Measurements from ENCODE around the gene PRPS2.

Gene PRPS2

GRCh38 chrX:12814420-12814819, 23.2 kb downstream of the PRPS2 start:
- no peak for DNase-seq (ENCODE audit: low read depth)

- DNase-seq (ENCODE audit: low read depth), result no peak
Measured at GRCh38 chrX:12817528-12817927, 26.3 kb downstream of the PRPS2 start.

GRCh38 chrX:12819222-12819621, 28.0 kb downstream of the PRPS2 start:
- no peak for DNase-seq (ENCODE audit: low read depth)

- no peak for DNase-seq (ENCODE audit: low read depth)
Measured at GRCh38 chrX:12820737-12821136, 29.5 kb downstream of the PRPS2 start.

GRCh38 chrX:12824944-12825343, 33.7 kb downstream of the PRPS2 start:
- no peak for DNase-seq (ENCODE audit: low read depth)

GRCh38 chrX:12825801-12826200, 34.6 kb downstream of the PRPS2 start:
- DNase-seq (ENCODE audit: low read depth), result no peak

- DNase-seq (ENCODE audit: low read depth), result no peak
Measured at GRCh38 chrX:12843061-12843667, 52.0 kb downstream of the PRPS2 start.

GRCh38 chrX:12843668-12844279, 52.6 kb downstream of the PRPS2 start:
- no peak for DNase-seq (ENCODE audit: low read depth)

- no peak for DNase-seq (ENCODE audit: low read depth)
Measured at GRCh38 chrX:12844319-12844718, 53.1 kb downstream of the PRPS2 start.

- no peak for DNase-seq (ENCODE audit: low read depth)
Measured at GRCh38 chrX:12865359-12865758, 74.1 kb downstream of the PRPS2 start.

GRCh38 chrX:12866451-12867377, 75.5 kb downstream of the PRPS2 start, which contains the start of gene TLR7:
TLR7 (plus strand) TSS chrX:12867072; CDS start chrX:12867579, 507 bp downstream.
- no peak for DNase-seq (ENCODE audit: low read depth)

- DNase-seq (ENCODE audit: low read depth), result no peak
Measured at GRCh38 chrX:12867685-12868084, 76.5 kb downstream of the PRPS2 start.

- no peak for DNase-seq (ENCODE audit: low read depth)
Measured at GRCh38 chrX:12868747-12869146, 77.5 kb downstream of the PRPS2 start.

- no peak for DNase-seq (ENCODE audit: low read depth)
Measured at GRCh38 chrX:12871257-12871656, 80.0 kb downstream of the PRPS2 start.

GRCh38 chrX:12872741-12873140, 81.5 kb downstream of the PRPS2 start:
- DNase-seq (ENCODE audit: low read depth), result no peak

All from activated gamma-delta T cell treated with anti-CD3 and anti-CD28 coated beads, Interleukin-2, amount 50 U/mL, for 16 hours (primary cell).